OCI-LY7 (cell line): ENCODE results near the gene KCNQ1OT1.

ENCODE experiments used
- CTCF ChIP-seq: fragments of 200-600 bp; sonication (generic); conservative IDR thresholded peaks from 2 replicates; pipeline ENCODE4 v1.5.1; 2014; ENCODE audit warnings: mild to moderate bottlenecking, antibody characterized with exemption, low read length, moderate library complexity, mixed read lengths
- EZH2phosphoT487 ChIP-seq: fragments of 200-600 bp; sonication (generic); IDR thresholded peaks from 2 replicates; pipeline ENCODE4 v1.6.1; 2018; ENCODE audit warnings: low read depth, borderline replicate concordance, mild to moderate bottlenecking, mixed run types, antibody characterized with exemption, low read length, moderate library complexity, mixed read lengths

GRCh38 chr11:2583605-2583958 lies 116.2 kb downstream of the KCNQ1OT1 start:
- TF ChIP-seq CTCF = no peak
- no peak for TF ChIP-seq EZH2phosphoT487
